HepG2 (cell line): ENCODE data around the gene AATF. TPM values are rescaled to one million over a fixed set of nuclear protein-coding genes. Genes with fewer than 3 reads are reported as not detected.

Experiments
- EP300 ChIP-seq, 3 experiments: sonication (generic) in 1 of 3; formaldehyde crosslinking in 1 of 3; IDR thresholded peaks; 2 replicates each; pipeline versions ENCODE4 v1.5.1 to v1.6.1; 2011 to 2020; ENCODE audit warnings: low read depth in 2 of 3, low read length in 2 of 3, borderline replicate concordance in 1 of 3, improper control_type of control experiment in 1 of 3, mild to moderate bottlenecking in 1 of 3, missing genetic modification reagents in 1 of 3, moderate library complexity in 1 of 3
- FOXP4 ChIP-seq: sonication (generic); formaldehyde crosslinking; IDR thresholded peaks from 2 replicates; pipeline ENCODE4 v1.4.0; 2020; ENCODE audit warnings: missing genetic modification reagents
- NFAT5 ChIP-seq: sonication (generic); formaldehyde crosslinking; IDR thresholded peaks from 2 replicates; pipeline ENCODE4 v1.4.0; 2020; ENCODE audit warnings: missing genetic modification reagents
- ZNF138 ChIP-seq: sonication (generic); formaldehyde crosslinking; IDR thresholded peaks from 2 replicates; pipeline ENCODE4 v1.5.0; 2020; ENCODE audit warnings: mild to moderate bottlenecking, low read depth, missing genetic modification reagents
- ZNF569 ChIP-seq: sonication (generic); formaldehyde crosslinking; IDR thresholded peaks from 2 replicates; pipeline ENCODE4 v1.5.0; 2020; ENCODE audit warnings: mild to moderate bottlenecking, missing genetic modification reagents, moderate library complexity, borderline replicate concordance
- polyA plus RNA-seq, 8 experiments: library from polyadenylated mRNA; depleted of rRNA in 3 of 8; stranded (reverse) in 7 of 8; unstranded in 1 of 8; fragments of >200 nt; fragmentation: Illumina TruSeq in 4 of 8; extraction: Trizol in 4 of 8; gene quantifications; 2 replicates each; pipeline versions ENCODE4 v1.2.1 to v1.2.3, GENCODE V29; 2011 to 2016; ENCODE audit warnings: low read depth in 4 of 8, missing spikeins in 1 of 8, mixed read lengths in 1 of 8; ENCODE audit not compliant: insufficient read depth in 1 of 8
- total RNA-seq, 5 experiments: library from RNA; depleted of rRNA; stranded (reverse); fragments of >200 nt; fragmentation: Illumina TruSeq; extraction: Trizol; gene quantifications; 2 replicates each; pipeline ENCODE4 v1.2.3, GENCODE V29; 2016; ENCODE audit warnings: low read depth in 1 of 5
- TF ChIP-seq, protein P1 (sequence below): sonication (generic); formaldehyde crosslinking; IDR thresholded peaks from 2 replicates; pipeline ENCODE4 v1.4.0; 2020; ENCODE audit warnings: missing genetic modification reagents

AATF gene
- total and polyA plus RNA-seq, 2 of the 13 experiments (the other 11 are each of a cell fraction or from before 2014, with no cell fraction given), result 9.1 to 53.3 TPM

DNA sequence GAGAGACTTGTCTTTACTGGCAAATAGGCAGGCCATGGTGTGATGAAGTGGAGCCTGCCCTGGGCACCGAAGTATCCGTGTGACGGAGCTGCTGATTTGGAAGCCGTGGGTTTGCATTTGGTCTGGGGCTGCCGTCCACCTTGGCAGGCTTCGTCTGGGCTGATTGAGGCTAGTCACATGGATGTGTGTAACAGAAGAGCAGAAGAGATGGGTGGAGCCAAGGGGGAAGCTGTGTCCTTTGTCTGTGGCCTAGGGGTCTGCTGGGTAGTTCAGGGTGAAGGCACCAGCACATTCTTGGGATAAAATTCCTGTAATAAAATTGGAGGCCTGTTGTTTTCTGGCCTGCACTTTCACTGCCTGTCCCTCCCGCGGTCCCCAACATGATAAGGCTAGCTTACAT is 106.1 kb downstream of the AATF start (continued):
- TF ChIP-seq, protein P1, sequence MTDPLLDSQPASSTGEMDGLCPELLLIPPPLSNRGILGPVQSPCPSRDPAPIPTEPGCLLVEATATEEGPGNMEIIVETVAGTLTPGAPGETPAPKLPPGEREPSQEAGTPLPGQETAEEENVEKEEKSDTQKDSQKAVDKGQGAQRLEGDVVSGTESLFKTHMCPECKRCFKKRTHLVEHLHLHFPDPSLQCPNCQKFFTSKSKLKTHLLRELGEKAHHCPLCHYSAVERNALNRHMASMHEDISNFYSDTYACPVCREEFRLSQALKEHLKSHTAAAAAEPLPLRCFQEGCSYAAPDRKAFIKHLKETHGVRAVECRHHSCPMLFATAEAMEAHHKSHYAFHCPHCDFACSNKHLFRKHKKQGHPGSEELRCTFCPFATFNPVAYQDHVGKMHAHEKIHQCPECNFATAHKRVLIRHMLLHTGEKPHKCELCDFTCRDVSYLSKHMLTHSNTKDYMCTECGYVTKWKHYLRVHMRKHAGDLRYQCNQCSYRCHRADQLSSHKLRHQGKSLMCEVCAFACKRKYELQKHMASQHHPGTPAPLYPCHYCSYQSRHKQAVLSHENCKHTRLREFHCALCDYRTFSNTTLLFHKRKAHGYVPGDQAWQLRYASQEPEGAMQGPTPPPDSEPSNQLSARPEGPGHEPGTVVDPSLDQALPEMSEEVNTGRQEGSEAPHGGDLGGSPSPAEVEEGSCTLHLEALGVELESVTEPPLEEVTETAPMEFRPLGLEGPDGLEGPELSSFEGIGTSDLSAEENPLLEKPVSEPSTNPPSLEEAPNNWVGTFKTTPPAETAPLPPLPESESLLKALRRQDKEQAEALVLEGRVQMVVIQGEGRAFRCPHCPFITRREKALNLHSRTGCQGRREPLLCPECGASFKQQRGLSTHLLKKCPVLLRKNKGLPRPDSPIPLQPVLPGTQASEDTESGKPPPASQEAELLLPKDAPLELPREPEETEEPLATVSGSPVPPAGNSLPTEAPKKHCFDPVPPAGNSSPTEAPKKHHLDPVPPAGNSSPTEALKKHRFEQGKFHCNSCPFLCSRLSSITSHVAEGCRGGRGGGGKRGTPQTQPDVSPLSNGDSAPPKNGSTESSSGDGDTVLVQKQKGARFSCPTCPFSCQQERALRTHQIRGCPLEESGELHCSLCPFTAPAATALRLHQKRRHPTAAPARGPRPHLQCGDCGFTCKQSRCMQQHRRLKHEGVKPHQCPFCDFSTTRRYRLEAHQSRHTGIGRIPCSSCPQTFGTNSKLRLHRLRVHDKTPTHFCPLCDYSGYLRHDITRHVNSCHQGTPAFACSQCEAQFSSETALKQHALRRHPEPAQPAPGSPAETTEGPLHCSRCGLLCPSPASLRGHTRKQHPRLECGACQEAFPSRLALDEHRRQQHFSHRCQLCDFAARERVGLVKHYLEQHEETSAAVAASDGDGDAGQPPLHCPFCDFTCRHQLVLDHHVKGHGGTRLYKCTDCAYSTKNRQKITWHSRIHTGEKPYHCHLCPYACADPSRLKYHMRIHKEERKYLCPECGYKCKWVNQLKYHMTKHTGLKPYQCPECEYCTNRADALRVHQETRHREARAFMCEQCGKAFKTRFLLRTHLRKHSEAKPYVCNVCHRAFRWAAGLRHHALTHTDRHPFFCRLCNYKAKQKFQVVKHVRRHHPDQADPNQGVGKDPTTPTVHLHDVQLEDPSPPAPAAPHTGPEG (CRISPR knock-in tag), result no peak
- TF ChIP-seq ZNF138 (CRISPR knock-in tag) (no peak), ZNF569 (no peak), EP300 (IDR thresholded peaks at IDR 0.05; ENCODE audit: low read depth in 2 of 2, low read length in 2 of 2) (no peak), EP300 (CRISPR knock-in tag; IDR thresholded peaks at IDR 0.05; ENCODE audit: borderline replicate concordance) (no peak), FOXP4 (CRISPR knock-in tag) (no peak), NFAT5 (CRISPR knock-in tag) (no peak)
- TF ChIP-seq, all 625 proteins: peak for 0
